Measurements from ENCODE around the gene PTPN1.
A peak's percentile ranks its signal among the peaks of the same experiment; 100 is the strongest.

PTPN1 gene

DNA sequence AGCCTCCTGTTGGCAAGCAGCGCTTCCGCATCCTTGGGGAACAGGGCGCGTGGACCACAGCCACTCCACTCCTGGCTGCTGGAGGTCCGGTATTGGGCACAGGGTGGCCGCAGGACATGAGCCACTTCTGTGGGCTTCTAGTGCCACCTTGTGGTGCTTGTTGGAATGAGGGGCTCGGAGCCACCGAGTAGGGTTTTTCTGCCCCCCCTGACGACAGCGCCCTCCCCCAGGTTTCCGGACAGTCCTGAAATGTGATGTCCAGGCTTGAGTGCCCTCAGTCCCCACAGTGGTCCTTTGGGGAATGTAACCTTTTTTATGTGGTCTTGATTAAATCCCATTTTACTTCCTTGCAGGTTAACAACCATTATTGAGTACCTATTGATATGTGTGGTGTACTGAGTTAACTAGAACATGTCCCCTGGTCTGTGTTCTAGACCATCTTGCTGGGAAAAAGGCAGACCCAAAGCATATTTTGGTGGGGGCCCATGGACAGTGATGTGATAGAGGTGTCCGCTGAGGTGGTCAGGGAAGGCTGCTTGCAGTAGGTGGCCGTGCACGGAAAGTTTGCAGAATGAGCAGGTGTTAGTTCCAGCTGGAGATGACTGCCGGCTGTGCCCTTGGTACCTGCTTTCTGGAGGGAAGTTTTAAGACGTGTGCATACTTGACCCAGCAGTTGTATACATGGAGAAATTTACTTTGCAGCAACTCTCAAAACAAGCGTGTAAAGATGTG, 70.0 kb downstream of the PTPN1 start:
- no peak for DNase-seq

- DNase-seq = no peak
These were observed 70.8 kb downstream of the PTPN1 start for GRCh38 chr20:50580842-50581544.

DNA sequence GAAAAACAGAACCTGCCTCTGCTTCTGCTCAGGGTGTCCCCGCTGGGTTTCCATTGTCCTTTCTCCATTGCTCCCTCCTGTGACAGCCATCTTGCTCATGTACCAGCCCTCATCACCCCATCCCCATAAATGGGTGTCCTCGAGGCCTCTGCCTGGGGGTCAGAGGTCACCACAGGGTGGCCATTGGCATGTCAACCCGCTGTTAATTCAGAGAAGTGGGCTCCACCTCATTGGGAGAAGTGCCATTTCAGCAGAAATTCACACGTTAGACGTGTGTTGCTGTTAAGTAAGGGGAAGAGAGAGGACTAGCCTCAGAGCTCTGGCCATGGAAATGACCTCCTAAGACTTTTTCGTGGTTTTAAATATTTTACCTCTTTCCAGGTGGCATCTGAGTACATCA, 71.9 kb downstream of the PTPN1 start:
- no peak for DNase-seq

- no peak for DNase-seq
These were observed 72.5 kb downstream of the PTPN1 start for GRCh38 chr20:50582591-50583234.

DNA sequence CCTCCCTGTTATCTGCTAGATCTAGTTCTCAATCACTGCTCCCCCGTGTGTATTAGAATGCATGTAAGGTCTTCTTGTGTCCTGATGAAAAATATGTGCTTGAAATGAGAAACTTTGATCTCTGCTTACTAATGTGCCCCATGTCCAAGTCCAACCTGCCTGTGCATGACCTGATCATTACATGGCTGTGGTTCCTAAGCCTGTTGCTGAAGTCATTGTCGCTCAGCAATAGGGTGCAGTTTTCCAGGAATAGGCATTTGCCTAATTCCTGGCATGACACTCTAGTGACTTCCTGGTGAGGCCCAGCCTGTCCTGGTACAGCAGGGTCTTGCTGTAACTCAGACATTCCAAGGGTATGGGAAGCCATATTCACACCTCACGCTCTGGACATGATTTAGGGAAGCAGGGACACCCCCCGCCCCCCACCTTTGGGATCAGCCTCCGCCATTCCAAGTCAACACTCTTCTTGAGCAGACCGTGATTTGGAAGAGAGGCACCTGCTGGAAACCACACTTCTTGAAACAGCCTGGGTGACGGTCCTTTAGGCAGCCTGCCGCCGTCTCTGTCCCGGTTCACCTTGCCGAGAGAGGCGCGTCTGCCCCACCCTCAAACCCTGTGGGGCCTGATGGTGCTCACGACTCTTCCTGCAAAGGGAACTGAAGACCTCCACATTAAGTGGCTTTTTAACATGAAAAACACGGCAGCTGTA, 73.4 kb downstream of the PTPN1 start:
- no peak for DNase-seq

DNA sequence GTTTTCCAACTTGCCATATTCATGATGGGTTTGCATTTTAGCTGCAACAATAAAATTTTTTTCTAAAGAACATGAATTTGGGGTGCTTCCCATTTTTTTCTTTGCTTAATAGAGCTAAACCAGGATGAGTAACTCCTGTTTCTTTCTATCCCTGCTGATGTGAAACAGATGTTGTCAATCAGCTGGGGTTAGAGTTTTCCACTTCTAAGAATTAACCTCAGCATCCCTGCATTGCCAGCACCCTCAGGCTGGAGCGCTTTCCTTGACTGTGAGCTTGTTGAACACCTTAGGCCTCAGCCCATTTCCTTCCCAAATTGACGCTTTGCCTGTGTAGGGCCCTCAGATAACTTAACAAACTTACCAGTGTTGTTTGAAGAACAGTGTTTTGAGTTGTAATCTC, 74.5 kb downstream of the PTPN1 start:
- no peak for DNase-seq

GRCh38 chr20:50585214-50585613, 75.0 kb downstream of the PTPN1 start:
- no peak for DNase-seq

GRCh38 chr20:50585678-50586077, 75.5 kb downstream of the PTPN1 start:
- DNase-seq = no peak

DNA sequence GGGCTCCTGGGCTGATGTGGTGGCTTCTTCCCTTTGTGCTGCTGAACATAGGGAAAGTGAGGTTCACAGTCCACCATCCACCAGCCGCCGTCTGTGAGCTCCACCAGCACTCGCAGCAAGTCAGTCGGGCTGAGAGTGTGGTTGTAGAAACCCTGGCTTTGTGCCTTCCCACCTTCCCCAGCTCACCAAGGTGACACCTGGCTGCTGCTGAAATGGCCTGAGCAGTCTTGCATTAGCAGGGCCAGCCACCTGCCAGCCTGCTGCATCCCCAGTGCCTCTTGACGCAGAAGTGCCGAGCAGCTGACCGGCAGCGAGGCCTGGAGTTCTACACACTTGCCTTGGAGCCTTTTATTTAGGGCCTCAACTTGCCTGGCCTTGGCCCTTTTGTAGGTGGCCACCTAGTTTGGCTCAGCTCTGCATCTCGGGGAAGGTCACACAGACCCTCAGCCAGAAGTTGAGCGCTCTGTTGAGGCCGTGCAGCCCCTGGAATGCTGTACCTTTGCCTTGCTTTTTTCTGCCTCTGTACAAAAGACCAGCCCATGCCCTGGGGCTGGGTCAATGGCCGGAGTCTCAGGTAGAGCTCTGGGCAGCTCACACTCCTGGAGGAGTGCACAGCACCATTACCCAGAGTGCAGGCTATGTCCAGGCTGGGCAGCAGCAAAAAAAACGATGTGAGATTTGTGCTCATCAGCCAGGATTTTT, 76.5 kb downstream of the PTPN1 start:
- DNase-seq = no peak

DNA sequence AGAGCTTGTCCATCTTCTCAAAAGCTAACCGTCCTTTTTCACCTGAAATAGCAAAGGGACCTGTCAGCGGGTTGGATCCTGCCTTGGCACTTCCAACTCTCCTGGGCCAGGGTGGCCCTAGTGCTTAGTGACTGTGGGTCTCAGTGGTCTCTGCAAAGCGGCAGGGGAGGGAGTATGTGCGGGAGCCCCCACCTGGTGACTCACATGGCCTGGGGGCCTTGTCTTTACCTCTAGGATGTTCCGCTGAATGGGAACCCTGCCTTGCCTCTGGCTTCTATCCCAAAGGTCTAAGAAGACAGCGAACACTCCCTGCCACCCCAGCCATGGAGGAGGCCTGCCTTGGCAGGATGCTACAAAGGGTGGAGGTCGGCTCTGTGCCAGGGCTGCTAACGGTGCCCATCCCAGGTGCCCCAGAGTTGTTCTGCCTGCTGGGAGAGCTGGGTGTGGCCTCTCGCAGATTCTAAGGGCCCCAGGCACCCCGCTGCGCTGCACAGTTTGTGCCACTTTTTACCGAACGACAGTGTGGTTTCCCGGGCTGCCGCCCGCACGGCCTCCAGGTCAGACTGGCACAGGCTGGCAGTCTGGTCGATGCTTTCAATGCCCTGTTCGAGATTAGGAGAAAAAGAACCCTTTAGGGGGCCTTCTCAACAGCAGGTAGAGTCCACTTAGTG, 77.2 kb downstream of the PTPN1 start:
- DNase-seq = no peak

GRCh38 chr20:50588034-50588736, 78.0 kb downstream of the PTPN1 start:
- DNase-seq = peak; percentile 75

- no peak for DNase-seq
These were observed 79.6 kb downstream of the PTPN1 start for GRCh38 chr20:50589548-50590347.

- DNase-seq = no peak
These were observed 80.1 kb downstream of the PTPN1 start for GRCh38 chr20:50590348-50590664.

GRCh38 chr20:50591233-50591852, 81.2 kb downstream of the PTPN1 start:
- no peak for DNase-seq

DNA sequence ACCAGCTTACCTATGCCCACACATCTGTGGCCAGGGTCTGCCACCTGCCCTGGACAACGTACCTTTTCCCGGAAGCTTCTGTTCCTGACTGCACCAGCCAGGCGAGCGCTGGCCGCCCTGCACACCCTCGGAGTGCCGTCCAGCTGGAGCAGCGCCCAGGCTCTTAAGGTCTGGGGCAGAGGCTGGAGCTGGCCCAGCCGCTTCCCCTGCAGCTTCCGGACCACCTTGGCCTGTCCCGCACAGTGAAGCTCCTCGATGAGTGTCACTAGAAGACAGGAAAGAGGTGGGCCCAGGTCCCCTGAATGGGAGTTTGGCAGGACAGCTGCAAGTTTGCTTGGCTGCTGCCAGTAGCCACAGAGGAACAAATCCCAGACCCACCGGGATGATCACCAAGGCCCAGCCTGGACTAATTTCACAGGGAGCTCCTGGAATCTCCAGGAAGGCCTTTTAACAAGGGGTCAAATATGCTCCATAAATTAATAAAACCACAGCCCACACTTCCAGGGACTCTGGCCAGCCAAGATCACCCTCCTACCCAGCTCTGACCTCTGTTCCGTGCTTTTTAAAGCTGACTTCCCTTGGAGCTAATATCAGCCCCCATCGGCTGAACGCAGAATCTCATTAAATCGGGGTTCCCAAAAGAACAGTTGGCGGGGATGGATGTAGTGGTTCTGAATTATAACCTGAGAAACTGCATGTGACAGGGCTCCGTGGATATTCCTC, 82.3 kb downstream of the PTPN1 start:
- no peak for DNase-seq

DNA sequence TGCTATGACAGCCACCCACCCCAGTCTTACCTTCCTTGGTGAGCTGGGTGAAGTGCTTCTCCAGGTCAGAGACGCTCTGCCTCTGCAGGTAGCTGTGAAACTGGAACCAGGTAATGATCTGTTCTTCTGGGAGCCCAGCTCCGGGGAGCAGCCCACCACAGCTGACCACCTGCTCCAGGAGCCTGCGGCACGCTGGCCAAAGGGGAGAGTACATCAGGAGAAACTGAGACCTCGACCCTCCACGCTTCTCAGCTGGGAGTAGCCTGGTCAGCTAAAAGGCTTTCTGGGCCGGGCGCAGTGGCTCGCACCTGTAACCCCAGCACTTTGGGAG, 82.8 kb downstream of the PTPN1 start:
- DNase-seq = no peak

DNA sequence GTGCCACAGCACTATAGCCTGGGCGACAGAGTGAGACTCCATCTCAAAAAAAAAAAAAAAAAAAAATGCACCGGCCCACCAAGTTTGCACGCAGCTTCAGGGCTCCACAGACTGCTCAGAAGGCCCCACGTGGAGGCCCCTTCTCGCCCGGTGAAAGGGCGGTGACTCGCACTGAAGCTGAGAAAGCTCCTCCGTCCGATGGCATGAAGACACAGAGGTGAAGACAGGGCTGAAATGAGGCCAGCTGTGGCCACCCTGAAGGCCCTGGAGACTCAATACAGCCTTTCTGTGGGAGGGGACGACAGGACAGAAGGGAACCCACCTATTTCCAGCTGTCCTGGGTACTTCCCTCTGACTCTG, 84.0 kb downstream of the PTPN1 start:
- DNase-seq = no peak

- no peak for DNase-seq
These were observed 84.6 kb downstream of the PTPN1 start for GRCh38 chr20:50594591-50595432.

DNA sequence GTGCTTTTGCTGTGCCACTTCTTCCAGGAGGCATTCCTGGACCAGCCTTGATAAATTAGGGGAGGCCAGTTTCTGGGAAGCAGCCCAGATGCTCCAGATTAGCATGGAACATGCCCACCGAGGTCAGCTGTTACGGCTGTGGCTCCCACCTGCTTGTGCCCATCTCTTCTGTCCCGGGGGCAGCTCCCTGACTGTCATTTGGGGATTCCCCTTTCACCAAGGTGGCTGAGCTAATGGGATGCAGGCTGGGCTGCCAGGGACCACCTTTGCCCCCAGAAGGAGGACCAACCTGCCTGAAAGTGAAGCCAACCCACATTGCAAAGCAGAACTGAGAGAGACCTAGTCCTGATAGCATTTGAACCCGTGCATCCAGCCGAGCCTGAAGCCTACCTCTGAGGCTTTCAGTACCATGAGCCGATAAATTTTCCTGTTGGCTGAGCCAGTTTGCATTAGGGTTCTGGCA, 85.3 kb downstream of the PTPN1 start:
- DNase-seq = no peak
